Measurements from ENCODE around the gene MNAT1. TPM values are rescaled to one million over a fixed set of nuclear protein-coding genes. Genes with fewer than 3 reads are reported as not detected.

The MNAT1 gene
- total and polyA plus RNA-seq, 2 experiments from 2014 or later = 34.4 to 60.9 TPM

DNA sequence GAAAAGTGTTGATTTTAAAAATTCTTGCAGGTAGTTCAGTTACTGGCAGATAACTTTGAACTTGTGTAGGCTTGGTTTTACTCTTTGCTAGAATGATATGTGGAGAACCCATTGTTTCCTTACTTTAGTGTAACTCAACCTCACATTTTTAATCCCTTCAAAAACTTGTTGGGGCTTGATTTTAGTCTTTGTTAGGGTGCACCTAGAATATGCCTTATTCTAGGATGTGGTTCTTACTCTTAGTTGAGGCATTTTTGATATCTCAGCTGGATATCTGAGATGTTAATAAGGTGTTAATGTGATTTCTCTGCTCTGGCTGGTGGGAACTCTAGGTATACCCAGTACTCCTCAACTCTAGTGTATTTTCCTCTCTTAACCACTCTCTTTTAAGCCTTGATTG, 10.0 kb downstream of the MNAT1 start:
- no peak for TF ChIP-seq EZH2phosphoT487 (IDR thresholded peaks at IDR 0.05; ENCODE audit: low read depth, severe bottlenecking, unreplicated experiment)
- TF ChIP-seq, protein P1, sequence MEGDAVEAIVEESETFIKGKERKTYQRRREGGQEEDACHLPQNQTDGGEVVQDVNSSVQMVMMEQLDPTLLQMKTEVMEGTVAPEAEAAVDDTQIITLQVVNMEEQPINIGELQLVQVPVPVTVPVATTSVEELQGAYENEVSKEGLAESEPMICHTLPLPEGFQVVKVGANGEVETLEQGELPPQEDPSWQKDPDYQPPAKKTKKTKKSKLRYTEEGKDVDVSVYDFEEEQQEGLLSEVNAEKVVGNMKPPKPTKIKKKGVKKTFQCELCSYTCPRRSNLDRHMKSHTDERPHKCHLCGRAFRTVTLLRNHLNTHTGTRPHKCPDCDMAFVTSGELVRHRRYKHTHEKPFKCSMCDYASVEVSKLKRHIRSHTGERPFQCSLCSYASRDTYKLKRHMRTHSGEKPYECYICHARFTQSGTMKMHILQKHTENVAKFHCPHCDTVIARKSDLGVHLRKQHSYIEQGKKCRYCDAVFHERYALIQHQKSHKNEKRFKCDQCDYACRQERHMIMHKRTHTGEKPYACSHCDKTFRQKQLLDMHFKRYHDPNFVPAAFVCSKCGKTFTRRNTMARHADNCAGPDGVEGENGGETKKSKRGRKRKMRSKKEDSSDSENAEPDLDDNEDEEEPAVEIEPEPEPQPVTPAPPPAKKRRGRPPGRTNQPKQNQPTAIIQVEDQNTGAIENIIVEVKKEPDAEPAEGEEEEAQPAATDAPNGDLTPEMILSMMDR (IDR thresholded peaks at IDR 0.05; ENCODE audit: poor library complexity) = no peak
- TF ChIP-seq EZH2 (IDR thresholded peaks at IDR 0.05; ENCODE audit: borderline replicate concordance) = no peak
- Histone ChIP-seq H3K9me2 (replicated peaks; ENCODE audit: insufficient read depth) (no peaks in the 10 kb centered on the region), H3K4me1 (ENCODE audit: insufficient read depth) (no peaks in the 10 kb centered on the region), H2AFZ (no peak overlapping the region), H3K4me2 (no peak overlapping the region), H4K20me1 (ENCODE audit: insufficient read depth, poor library complexity, severe bottlenecking) (peaks cover 6% of the 10 kb centered on the region), H3K9me3 (ENCODE audit: low read depth) (no peaks in the 10 kb centered on the region), H3K27me3 (no peaks in the 10 kb centered on the region), H3K79me2 (peaks cover 94% of the 10 kb centered on the region), H3K27ac (no peak overlapping the region), H3K4me3 (no peak overlapping the region), H3K36me3 (replicated peaks; ENCODE audit: insufficient read depth, low read depth) (no peaks in the 10 kb centered on the region)
- DNase-seq (ENCODE audit: low spot score) = no peak

DNA sequence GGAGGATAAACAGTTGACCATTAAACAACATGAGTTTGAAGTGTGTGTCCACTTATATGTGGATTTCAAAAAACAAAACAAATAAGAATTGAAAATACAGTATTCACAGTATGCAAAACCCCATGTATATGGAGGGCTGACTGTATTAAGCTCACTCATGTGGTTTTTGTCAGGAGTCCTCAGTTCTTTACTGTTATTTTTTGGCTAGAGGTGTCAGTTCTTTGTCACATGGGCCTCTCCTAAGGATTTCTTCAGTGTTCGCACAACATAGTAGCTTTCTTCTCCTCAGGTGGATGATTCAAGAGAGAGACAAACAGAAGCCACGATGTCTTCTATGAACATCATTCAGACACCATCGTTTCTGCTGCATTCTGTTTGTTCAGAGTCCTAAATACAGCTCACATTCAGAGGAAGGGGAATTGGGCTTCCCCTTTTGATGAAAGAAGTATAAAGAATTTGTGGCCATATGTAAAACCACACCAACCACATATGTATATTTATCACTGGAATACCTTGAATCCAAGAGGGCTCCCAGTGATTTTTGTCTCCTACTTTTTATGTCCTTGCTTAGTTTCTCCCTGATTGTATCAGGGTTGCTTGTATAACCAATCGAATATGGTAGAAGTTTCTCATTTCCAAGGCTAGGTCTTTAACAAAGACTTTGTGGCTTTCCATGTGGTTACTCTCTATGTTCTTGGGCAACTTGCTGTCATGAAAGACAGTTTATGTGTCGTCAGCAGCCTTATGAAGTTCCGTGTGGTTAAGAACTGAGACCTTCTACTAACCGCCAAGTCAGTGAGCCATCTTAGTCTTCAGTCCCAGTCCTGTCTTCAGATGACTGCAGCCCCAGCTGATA, 18.9 kb downstream of the MNAT1 start:
- Histone ChIP-seq H3K79me2 (peaks cover 89% of the 10 kb centered on the region), H3K4me2 (no peak overlapping the region), H3K27me3 (no peaks in the 10 kb centered on the region), H2AFZ (no peak overlapping the region), H3K36me3 (replicated peaks; ENCODE audit: insufficient read depth, low read depth) (no peaks in the 10 kb centered on the region), H3K9me3 (ENCODE audit: low read depth) (no peaks in the 10 kb centered on the region), H3K4me3 (no peak overlapping the region), H3K27ac (no peak overlapping the region), H3K9me2 (replicated peaks; ENCODE audit: insufficient read depth) (no peaks in the 10 kb centered on the region), H3K4me1 (ENCODE audit: insufficient read depth) (no peaks in the 10 kb centered on the region), H4K20me1 (ENCODE audit: insufficient read depth, poor library complexity, severe bottlenecking) (peaks cover 4% of the 10 kb centered on the region)
- no peak for TF ChIP-seq EZH2 (IDR thresholded peaks at IDR 0.05; ENCODE audit: borderline replicate concordance)
- no peak for TF ChIP-seq EZH2phosphoT487 (IDR thresholded peaks at IDR 0.05; ENCODE audit: low read depth, severe bottlenecking, unreplicated experiment)
- TF ChIP-seq, protein P1 (IDR thresholded peaks at IDR 0.05; ENCODE audit: poor library complexity) = no peak
- 93% methylated on average over 7 of the region's 7 CpGs for WGBS (ENCODE audit: low lambda C conversion rate, missing lambda C conversion rate)
- DNase-seq (ENCODE audit: low spot score) = no peak

DNA sequence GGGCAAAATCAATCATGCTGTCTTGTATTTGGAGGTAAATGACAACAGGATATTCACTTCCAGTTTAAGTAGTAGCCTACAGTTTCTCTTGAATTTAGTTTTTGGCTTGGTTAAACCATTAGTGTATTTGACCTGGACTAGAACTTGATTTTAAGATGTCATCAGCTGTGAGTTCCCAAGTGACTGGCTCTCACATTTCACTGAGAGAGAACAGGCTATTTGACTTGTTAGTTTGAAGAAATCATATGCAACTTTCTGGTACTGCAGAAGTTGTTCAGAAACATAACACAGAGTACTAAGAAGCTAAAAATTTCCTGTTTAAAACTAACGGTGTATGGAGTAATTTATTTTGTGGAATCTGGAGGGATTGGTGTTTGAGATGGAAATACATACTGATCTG, 22.3 kb downstream of the MNAT1 start:
- no peak for TF ChIP-seq EZH2phosphoT487 (IDR thresholded peaks at IDR 0.05; ENCODE audit: low read depth, severe bottlenecking, unreplicated experiment)
- TF ChIP-seq, protein P1 (IDR thresholded peaks at IDR 0.05; ENCODE audit: poor library complexity) = no peak
- no peak for TF ChIP-seq EZH2 (IDR thresholded peaks at IDR 0.05; ENCODE audit: borderline replicate concordance)
- DNase-seq (ENCODE audit: low spot score) = no peak
- Histone ChIP-seq H3K27me3 (no peaks in the 10 kb centered on the region), H3K4me1 (ENCODE audit: insufficient read depth) (peaks cover 16% of the 10 kb centered on the region), H3K79me2 (peaks cover 75% of the 10 kb centered on the region), H3K27ac (no peak overlapping the region), H3K4me2 (no peak overlapping the region), H3K4me3 (no peak overlapping the region), H2AFZ (no peak overlapping the region), H3K9me2 (replicated peaks; ENCODE audit: insufficient read depth) (no peaks in the 10 kb centered on the region), H3K36me3 (replicated peaks; ENCODE audit: insufficient read depth, low read depth) (no peaks in the 10 kb centered on the region), H3K9me3 (ENCODE audit: low read depth) (no peaks in the 10 kb centered on the region), H4K20me1 (ENCODE audit: insufficient read depth, poor library complexity, severe bottlenecking) (peaks cover 6% of the 10 kb centered on the region)
- 40% methylated on average over 1 of the region's 1 CpG for WGBS (ENCODE audit: low lambda C conversion rate, missing lambda C conversion rate)

Data from hepatocyte (in vitro differentiated cells).